CD4-positive, alpha-beta T cell treated with Interferon gamma for 1 hour (primary cell): ENCODE measurements around the gene CILP2.

Source experiments
- DNase-seq: peaks from one replicate; pipeline ENCODE4 v3.0.0-alpha.2; 2020

Gene CILP2, protein sequence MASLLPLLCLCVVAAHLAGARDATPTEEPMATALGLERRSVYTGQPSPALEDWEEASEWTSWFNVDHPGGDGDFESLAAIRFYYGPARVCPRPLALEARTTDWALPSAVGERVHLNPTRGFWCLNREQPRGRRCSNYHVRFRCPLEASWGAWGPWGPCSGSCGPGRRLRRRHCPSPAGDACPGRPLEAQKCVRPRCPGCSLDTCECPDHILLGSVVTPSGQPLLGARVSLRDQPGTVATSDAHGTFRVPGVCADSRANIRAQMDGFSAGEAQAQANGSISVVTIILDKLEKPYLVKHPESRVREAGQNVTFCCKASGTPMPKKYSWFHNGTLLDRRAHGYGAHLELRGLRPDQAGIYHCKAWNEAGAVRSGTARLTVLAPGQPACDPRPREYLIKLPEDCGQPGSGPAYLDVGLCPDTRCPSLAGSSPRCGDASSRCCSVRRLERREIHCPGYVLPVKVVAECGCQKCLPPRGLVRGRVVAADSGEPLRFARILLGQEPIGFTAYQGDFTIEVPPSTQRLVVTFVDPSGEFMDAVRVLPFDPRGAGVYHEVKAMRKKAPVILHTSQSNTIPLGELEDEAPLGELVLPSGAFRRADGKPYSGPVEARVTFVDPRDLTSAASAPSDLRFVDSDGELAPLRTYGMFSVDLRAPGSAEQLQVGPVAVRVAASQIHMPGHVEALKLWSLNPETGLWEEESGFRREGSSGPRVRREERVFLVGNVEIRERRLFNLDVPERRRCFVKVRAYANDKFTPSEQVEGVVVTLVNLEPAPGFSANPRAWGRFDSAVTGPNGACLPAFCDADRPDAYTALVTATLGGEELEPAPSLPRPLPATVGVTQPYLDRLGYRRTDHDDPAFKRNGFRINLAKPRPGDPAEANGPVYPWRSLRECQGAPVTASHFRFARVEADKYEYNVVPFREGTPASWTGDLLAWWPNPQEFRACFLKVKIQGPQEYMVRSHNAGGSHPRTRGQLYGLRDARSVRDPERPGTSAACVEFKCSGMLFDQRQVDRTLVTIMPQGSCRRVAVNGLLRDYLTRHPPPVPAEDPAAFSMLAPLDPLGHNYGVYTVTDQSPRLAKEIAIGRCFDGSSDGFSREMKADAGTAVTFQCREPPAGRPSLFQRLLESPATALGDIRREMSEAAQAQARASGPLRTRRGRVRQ

DNA sequence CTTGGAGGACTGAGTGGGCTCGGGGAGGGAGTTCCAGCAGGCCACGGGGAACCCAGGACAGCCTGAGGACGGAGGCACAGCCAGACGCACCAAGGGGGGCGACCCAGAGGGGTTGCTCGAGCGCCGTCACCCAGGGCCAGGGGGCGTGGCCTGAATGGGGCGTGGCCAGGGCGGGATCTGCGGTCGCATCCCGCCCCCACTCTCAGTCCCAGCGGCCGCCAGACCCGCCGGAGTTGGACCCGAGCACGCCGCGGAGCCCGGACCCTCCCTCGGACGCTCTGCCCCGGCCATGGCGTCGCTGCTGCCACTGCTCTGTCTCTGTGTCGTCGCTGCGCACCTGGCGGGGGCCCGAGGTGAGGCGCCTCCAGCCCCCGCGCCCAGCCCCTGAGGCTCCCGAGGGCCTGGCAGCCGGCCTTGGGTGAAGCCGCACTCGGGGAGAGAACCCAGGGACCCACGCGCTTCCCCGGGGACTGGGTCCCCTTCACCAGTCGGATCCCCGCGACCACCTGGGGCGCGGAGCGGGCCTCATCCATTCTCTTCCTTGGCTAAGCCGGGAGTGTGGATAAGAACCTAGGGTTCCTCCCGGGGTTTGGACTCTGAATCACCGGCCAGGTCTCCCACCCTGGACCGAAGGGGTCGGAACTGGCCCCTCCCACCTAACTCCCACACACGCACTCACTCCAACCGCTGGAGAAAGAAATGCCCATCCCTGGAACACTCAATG, at the start of gene CILP2:
CILP2 (plus strand) TSS at position 205 of the 724 bp plus-strand sequence; CDS start at position 290, 85 bp downstream.
- peak; percentile 11 for DNase-seq

DNA sequence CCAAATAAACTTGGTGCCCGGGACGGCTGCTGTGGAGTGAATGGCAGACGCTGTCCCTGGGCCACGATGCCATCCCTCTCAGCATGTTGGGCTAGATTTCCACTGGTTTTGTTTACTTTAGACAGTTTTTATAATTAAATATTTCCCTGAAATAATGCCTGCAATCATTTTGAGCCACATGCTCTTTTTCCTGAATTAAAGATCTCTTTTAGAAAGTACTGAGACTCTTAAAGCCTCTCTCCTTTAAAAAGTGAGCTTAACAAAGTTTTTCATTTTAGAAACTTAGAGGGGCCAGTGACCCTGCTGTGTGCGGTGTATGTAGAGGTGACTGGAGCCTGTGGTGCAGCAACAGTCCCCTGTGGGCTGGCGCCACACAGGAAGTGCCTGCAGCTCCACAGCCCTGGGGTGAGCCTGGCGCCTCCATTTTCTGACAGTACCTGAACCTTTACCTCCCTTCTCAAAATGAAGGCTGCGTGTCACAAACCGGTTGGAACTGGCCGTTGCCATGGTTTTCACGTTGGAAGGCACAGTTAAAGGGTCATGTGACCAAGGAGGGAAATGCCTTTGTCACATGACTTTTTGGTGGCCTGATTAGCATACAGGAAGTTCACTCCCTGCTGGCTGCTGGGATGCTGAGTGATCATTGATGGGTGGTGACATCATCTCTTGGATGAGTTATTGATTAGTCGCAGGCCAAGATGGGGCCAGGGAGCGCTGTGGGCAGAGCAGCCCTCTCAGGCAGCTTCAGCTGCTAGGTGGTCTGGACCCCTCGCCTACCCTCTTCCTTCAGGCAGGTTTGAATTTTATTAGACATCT, 49.0 kb upstream of the CILP2 start:
- DNase-seq, result peak; percentile 94

DNA sequence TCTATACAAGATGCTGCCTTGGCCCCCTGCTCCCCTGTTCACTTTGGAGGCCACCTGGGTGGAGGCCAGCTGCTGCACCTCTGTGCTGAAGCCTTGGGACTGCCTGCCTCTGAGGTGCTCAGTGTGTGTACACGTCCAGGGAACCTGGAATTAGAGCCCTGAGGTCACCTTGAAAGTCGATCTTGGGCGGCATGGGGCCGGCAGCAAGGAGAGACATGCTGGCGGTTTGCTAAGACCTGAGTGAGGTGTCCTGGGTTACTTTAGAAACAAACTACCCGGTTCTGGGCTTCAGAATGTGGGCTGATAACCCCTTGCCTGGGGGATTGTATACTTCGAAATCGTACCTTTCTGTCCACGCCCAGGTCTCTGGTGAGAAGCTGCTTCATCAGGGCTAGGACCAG, 48.3 kb upstream of the CILP2 start:
- no peak for DNase-seq

DNA sequence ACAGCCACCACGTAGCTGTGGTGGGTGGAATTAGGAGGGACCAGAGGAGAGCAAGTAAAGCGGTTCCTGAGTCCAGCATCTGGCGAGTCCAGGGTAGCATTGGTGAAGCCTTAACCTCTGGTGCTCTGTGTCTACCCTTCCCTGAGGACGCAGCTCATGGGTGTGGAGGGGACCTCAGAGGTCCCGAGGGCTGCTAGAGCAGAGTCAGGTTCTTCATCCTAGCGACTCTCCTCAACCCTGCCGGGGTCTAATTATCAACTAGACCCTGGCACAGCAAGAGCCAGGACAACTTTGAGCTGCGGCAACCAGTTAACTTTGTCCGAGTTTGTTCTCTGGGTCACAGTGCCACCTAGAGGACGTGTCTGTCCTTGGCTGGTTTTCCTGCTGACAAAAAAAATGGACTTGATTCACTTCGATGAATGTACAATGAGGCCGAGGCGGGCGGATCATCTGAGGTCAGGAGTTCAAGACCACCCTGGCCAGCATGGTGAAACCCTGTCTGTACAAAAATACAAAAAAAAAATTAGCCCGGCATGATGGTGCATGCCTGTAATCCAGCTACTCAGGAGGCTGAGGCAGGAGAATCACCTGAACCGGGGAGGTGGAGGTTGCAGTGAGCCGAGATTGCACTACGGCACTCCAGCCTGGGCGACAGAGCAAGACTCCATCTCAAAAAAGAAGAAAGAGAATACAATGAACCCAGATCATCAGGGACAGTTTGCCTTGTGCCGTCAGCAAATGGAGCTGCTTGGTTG, 47.7 kb upstream of the CILP2 start:
- peak; percentile 81 for DNase-seq

DNA sequence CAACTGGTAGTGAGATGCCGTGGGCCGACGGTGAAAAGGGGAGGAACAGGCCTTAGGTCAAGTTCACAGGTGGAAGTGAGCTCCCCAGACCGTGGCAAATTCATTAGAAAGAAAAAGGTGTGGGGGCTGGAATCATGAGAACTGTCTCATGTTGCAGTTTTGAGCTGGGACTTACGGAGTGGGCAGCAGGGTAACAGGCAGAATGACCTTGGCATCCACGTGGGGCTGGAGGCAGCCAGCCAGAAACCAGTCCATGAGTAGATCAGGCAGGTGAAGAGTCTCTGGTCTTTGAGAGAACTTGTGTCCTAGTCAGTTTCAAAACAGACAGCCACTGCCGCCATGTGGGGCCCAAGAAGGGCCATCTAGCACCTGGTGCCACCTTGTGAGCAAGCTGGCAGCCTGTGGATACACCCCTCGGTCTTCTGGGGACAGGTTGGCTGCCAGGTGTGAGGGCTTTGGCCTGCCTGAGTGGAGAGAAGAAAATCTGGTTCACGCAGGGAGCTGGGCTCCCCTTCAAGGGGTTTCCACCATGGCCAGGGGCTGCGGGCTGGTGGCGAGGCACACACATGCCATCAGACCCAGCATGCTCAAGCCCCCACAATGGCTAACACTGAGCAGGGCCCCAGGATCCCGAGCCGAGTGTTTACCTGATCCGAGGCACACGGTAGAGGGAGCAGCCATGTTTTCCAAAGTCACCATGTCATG, 46.6 kb upstream of the CILP2 start:
- DNase-seq, result no peak

DNA sequence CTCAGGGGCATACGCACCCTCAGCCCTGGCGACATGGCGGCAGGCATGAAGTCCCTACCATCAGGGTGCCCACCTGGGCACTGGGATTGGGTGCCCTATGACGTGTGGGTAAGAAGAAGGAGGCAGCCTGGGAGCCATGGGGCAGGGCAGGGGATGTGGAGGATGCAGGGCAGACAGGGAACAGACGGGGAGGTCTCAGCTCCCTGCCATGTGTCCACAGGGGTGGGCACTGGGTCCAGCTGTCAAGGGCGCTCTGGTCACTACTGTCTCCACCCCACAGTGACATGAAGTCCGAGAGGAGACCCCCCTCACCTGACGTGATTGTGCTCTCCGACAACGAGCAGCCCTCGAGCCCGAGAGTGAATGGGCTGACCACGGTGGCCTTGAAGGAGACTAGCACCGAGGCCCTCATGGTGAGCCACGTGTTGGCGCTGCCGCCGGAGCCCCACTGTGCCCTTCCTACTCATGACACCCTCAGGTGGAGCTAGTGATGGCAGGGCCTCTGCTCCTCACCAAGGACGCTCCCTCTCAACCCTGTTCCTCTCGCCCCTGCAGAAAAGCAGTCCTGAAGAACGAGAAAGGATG, 45.9 kb upstream of the CILP2 start:
- DNase-seq, result no peak

DNA sequence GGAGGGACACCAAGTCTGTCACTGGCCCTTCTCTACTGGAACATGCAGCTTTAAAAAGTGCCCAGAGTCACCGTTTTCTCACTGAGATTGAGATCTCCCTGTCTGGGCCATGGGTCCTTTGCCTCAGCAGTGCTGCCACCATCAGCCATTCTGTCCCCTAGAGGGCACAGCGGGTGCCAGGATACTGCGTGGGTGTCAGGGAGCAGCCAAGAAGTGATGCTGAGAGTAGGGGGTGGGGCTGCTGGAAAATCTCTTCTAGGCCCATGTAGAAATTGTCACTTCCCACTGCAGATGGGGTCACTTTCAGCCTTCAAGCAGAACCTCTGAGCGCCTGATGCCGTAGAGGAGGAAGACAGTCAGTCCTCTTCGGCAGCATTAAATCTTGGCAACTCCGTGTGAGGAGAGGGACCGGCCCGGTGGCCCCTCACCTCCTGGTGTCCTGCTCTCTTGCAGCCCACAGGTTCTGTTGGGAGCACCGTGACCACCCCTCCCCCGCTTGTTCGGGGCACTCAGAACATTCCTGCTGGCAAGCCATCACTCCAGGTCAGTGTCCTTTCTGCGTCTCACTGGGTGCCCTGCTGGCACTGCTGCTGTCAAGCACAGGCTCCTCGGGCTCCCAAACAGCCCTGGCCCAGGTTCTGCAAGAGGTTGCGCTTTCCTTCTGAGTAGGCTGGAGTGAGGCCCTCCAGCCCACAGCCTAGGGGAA, 44.1 kb upstream of the CILP2 start:
- no peak for DNase-seq

DNA sequence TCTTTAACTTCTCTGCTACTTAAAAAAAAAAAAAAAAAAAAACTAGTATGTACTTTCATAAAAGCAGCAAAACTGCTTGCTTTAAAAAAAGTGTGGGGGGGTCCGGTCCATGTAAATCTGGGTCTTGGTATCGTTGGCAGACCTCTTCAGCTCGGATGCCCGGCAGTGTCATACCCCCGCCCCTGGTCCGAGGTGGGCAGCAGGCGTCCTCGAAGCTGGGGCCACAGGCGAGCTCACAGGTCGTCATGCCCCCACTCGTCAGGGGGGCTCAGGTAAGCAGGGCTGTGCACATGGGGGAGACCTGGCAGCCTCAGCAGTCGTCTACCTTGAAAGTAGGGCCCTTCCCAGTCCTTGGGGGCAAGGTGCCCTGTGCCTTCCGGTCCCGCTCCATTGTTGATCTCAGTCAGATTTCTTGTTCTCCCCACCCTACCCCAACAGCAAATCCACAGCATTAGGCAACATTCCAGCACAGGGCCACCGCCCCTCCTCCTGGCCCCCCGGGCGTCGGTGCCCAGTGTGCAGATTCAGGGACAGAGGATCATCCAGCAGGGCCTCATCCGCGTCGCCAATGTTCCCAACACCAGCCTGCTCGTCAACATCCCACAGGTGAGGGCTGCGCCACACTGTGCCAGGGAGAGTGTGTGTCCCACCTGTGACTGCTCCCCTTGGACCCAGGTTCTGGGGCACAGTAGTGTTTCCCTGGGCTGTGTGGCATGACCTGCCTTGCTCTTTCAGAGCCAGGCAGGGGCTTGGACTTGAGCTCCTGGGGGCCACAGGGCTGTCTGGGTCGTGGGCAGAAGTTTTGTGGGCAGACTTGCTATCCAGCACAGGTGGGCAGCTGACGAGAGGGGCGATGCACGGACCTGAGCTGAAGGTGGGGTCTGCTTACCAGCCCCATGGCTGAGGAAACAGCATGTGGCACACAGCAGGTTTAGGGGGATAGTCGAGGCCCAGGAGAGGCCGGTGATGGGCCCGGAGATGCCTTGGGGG, 42.2 kb upstream of the CILP2 start:
- DNase-seq, result no peak

DNA sequence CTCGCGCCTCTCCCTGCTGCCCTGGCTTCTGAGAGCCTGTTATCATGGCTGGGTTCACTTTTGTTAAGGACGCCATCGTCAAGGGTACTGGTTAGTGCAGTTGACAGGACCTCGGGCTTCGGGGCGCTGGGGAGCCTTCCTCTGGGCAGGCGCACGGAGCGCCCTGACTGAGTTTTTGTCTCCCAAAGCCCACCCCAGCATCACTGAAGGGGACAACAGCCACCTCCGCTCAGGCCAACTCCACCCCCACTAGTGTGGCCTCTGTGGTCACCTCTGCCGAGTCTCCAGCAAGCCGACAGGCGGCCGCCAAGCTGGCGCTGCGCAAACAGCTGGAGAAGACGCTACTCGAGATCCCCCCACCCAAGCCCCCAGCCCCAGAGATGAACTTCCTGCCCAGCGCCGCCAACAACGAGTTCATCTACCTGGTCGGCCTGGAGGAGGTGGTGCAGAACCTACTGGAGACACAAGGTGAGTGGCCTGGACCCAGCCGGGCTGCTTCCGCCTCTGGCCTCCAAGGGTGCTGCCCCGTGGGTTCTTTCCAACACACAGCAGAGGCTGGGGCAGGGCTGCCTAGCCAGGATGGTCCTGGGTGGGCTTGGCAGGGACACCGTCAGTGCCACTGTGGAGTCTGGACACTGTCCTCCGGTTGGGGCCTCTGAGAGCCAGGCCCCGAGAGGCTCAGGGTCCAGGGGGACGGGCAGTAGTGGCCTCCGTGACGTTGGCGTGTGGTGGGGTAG, 39.6 kb upstream of the CILP2 start:
- no peak for DNase-seq

DNA sequence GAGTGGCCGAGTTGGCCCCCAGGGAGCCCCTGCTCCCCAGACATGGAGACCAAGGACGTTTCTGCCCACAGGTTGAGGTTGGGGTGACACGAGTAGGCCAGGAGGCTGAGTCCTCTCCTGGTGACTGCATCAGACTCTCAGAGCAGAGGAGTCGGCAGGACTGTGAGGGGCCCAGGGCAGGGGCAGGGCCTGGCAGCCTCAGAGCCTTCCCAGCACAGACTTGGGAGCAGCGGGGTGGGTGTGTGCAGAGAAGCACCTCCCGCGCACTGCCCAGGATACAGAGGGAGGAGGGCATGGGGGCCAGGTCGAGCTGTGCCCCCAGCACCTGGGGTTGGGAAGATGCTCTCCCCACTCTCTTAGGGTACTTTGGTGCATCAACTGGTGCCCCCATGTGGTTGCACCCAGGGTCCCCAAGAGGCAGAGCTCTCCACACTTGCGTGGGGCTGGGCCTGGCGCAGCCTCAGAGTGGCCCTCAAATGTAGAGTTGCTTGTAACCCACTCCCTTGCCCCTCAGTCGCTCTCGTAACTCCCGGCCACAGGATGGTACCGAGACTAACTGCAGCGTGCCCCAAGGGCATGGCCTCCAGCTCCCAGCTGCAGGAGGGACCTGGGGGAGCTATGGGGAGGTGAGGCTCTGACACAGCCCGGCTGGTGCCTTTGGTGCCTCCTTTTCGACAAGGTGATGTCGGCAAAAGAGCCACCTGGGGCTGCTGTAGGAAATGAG, 38.6 kb upstream of the CILP2 start:
- no peak for DNase-seq

DNA sequence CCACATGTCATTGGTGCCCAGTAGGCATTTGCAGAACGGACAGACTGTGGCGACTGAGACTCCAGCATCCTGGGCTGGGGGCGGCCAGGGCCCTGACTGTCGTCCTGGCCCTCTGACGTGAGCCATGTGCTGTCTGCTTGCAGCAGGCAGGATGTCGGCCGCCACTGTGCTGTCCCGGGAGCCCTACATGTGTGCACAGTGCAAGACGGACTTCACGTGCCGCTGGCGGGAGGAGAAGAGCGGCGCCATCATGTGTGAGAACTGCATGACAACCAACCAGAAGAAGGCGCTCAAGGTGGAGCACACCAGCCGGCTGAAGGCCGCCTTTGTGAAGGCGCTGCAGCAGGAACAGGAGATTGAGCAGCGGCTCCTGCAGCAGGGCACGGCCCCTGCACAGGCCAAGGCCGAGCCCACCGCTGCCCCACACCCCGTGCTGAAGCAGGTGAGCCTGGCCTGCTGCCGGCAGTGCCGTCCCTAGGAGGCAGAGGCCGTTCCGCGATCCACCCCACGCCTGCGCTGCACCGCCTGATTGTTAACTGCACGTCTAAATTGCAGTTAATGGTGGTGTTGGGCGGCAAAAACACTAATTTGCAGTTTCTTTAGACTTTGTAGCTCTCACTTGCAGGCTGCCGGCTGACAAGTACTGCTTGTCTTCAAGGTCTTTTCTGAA, 37.0 kb upstream of the CILP2 start:
- DNase-seq, result no peak

DNA sequence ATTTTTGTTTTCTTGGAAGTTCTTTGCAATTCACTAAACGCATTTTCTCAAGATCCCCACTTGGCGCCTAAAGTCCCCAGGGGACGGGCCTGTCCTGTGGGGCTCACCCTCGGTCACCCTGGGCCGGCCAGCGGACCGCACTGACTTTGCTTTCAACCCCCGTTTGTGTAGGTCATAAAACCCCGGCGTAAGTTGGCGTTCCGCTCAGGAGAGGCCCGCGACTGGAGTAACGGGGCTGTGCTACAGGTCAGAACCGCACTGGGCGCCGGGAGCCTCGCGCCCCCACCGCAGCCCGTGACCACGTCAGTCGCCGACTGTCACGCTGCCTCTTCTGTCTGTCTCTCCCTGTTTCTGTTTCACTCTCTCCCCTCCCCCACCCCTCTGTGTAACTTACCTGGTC, 36.3 kb upstream of the CILP2 start:
- DNase-seq, result no peak

DNA sequence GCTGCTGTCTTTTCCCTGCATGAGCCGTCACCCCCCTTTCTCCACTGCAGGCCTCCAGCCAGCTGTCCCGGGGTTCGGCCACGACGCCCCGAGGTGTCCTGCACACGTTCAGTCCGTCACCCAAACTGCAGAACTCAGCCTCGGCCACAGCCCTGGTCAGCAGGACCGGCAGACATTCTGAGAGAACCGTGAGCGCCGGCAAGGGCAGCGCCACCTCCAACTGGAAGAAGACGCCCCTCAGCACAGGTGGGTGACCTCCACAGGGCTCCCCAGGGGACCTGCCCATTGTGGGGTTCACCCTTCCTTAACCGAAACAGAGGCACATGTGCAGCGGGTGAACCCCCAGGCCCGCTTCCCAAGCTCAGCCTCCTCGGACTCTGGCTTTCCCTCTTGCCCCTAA, 35.8 kb upstream of the CILP2 start:
- no peak for DNase-seq

DNA sequence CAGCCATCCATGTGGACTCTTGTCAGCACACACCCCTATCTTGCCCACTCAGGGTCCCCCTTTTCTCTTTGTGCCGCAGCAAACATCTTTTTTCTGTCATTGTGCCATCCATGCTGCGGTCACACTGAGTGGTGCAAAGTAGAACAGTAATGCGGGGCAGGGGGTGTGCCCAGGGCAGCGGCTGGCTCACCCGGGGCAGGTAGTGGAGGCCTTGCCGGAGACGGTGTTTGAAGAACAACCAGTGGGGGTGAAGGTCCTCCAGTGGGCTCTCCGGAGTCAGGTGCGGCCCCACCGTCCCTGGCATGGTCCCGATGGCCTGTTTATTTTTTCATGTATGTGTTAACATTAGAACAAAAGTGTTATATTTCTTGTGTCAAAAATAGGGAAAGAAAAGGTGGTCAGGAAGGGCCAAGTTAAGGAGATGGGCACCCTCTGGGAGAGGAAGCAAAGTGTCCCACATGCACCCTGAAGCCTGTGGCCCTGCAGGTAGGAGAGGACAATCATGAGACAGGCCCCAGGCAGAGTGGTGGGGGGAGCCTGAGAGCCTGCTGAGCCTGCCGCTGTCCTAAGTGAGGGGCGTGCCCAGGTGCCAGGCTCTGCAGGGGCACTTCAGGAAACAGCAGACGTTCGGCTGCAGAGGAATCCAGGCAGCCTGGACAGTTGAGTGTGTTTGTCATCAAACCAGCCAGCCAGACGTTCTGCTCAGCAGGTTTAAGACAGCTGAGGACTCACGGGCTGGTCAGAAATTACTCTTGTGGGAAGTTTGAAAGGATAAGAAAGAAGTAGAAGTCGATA, 35.1 kb upstream of the CILP2 start:
- DNase-seq, result no peak
